Thyroid gland (tissue), 4 donors: Measurements from ENCODE around the gene TSPAN5.

Source experiments
- POLR2A ChIP-seq, 2 donors: fragments of 450-650 bp; IDR thresholded peaks; one replicate each; pipeline ENCODE4 v1.6.1; 2017; ENCODE audit warnings: antibody characterized with exemption in 2 of 2, mild to moderate bottlenecking in 2 of 2, moderate library complexity in 1 of 2
- TF ChIP-seq, protein P1 (sequence below), 6 experiments: fragments of 200-600 bp in 3 of 6; fragments of 450-650 bp in 3 of 6; sonication (generic) in 3 of 6; IDR thresholded peaks; one replicate each; pipeline ENCODE4 v1.5.1; 2016 to 2019; ENCODE audit warnings: antibody characterized with exemption in 6 of 6, mild to moderate bottlenecking in 2 of 6, inconsistent platforms in 1 of 6, moderate library complexity in 1 of 6

DNA sequence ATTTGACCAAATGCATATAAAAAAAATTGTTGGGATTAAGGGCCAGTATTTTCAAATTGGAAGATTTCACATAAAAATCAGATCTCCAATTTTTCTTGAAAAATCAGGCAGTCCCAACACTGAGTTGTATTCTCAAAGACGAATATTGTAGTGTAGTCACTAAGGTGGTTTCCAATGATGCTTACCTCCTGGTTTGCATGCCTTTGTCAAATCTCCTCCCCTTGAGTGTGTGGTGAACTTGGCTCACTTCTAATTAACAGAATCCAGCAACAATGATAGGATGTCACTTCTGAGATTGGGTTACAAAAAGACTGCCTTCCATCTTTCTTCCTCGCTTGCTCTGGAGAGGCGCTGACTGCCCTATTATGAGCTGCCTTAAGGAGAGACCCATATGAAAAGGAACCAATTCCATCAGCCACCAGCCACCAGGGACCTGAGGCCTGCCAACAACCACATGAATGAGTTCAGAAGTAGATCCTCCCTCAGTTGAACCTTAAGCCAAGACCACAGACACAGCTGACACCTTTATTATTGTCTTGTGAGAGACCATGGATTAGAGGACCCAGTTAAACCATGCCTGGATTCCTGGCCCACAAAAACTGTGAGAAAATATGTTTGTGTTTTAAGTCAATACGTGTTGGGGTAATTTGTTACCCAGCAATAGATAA is 31.2 kb upstream of the TSPAN5 start:
- TF ChIP-seq, protein P1, sequence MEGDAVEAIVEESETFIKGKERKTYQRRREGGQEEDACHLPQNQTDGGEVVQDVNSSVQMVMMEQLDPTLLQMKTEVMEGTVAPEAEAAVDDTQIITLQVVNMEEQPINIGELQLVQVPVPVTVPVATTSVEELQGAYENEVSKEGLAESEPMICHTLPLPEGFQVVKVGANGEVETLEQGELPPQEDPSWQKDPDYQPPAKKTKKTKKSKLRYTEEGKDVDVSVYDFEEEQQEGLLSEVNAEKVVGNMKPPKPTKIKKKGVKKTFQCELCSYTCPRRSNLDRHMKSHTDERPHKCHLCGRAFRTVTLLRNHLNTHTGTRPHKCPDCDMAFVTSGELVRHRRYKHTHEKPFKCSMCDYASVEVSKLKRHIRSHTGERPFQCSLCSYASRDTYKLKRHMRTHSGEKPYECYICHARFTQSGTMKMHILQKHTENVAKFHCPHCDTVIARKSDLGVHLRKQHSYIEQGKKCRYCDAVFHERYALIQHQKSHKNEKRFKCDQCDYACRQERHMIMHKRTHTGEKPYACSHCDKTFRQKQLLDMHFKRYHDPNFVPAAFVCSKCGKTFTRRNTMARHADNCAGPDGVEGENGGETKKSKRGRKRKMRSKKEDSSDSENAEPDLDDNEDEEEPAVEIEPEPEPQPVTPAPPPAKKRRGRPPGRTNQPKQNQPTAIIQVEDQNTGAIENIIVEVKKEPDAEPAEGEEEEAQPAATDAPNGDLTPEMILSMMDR (IDR thresholded peaks at IDR 0.05), result no peak
- no peak for TF ChIP-seq POLR2A (IDR thresholded peaks at IDR 0.05)
